SH-SY5Y (cell line): ENCODE results near the gene PTCH2.

Source experiments
- GATA2 ChIP-seq: IDR thresholded peaks from 2 replicates; pipeline ENCODE4 v1.6.1; 2011; ENCODE audit warnings: mild to moderate bottlenecking, low read depth, low read length
- GATA3 ChIP-seq: IDR thresholded peaks from 2 replicates; pipeline ENCODE4 v1.6.1; 2011; ENCODE audit warnings: low read depth, mild to moderate bottlenecking, low read length, moderate library complexity

DNA sequence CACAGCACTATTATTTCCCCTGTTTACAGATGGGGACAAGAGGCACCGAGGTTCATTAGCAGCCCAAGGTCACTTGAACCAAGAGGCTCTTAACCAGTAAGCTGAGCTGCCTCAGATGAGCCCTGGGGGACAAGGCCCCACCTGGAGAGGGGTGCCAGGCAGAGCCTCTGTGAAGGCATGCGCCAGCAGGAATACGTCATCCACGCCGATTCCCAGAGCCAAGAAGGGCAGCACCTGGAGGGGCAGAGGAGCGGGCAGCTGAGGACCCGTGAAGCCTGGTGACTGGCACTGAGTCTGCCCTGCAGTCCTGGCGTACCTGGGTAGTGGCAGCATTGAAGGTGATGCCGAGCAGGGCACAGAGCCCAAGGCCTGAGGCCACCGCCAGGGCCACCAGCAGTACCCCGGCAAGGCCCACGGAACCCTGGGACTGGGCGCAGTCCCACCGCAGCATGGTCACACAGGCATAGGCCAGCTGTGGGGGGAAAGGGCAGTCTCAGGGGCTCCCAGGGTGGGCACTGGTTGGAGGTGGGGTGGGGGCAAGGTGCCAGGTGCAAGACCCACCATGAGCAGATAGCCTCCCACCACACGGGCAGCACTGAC is 14.1 kb downstream of the PTCH2 start:
- no peak for TF ChIP-seq GATA2
- TF ChIP-seq GATA3: no peak
